IPS DF 6.9 (cell line): Measurements from ENCODE around the gene PIP5K1B.

Experiments used
- DNase-seq: peaks from one replicate; pipeline ENCODE4 v3.0.0-alpha.2; 2013; ENCODE audit warnings: low read depth, low spot score
- H3K27ac ChIP-seq: one replicate; pipeline ENCODE4 v1.5.1; 2013; ENCODE audit warnings: low read length, control low read depth
- H3K27me3 ChIP-seq: 2 replicates; pipeline ENCODE4 v1.6.1; 2013; ENCODE audit warnings: mild to moderate bottlenecking, low read length; ENCODE audit not compliant: control insufficient read depth, insufficient read depth
- H3K36me3 ChIP-seq: 2 replicates; pipeline ENCODE4 v1.6.1; 2013; ENCODE audit warnings: low read length; ENCODE audit not compliant: control insufficient read depth, insufficient read depth
- H3K4me1 ChIP-seq: 2 replicates; pipeline ENCODE4 v1.6.1; 2013; ENCODE audit warnings: low read length; ENCODE audit not compliant: control insufficient read depth, insufficient read depth
- H3K4me3 ChIP-seq: 2 replicates; pipeline ENCODE4 v1.5.1; 2013; ENCODE audit warnings: mild to moderate bottlenecking, low read length
- H3K9me3 ChIP-seq: 2 replicates; pipeline ENCODE4 v1.6.1; 2013; ENCODE audit warnings: low read length, inconsistent platforms; ENCODE audit not compliant: control insufficient read depth, insufficient read depth
- whole genome bisulfite sequencing: extraction: QIAGEN DNeasy Blood & Tissue Kit; methylation state at CpG from one replicate; pipeline ENCODE4 v1.1.7; 2013; ENCODE audit warnings: mixed read lengths, missing lambda C conversion rate; ENCODE audit not compliant: insufficient read length, insufficient coverage; 5-methylcytosine and 5-hydroxymethylcytosine counted together

The PIP5K1B gene

DNA sequence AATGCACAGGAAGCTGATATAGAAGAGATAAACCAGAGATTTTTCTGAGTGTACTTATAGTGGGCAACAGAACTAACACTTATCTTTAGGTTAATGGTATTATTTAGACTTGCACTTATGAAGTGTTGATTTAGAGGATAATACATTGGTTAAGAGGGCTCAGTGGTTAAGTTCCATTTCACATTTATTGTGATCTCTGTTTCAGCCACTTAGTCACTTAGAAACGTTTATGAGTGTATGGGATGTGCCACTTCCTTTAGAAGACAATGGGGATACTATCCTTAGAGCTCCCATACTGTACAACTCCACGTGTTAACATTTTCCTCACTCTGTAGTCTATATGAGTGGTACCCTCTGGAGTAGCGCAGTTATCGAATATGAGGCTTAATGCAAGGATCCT is 57.5 kb downstream of the PIP5K1B start:
- no peak for DNase-seq
- Histone ChIP-seq H3K9me3 (no peaks in the 10 kb centered on the region), H3K4me1 (no peaks in the 10 kb centered on the region), H3K36me3 (no peaks in the 10 kb centered on the region), H3K27me3 (no peaks in the 10 kb centered on the region), H3K27ac (no peak overlapping the region), H3K4me3 (no peak overlapping the region)
- WGBS, result no CpG with 5 or more reads among the region's 4 CpGs

DNA sequence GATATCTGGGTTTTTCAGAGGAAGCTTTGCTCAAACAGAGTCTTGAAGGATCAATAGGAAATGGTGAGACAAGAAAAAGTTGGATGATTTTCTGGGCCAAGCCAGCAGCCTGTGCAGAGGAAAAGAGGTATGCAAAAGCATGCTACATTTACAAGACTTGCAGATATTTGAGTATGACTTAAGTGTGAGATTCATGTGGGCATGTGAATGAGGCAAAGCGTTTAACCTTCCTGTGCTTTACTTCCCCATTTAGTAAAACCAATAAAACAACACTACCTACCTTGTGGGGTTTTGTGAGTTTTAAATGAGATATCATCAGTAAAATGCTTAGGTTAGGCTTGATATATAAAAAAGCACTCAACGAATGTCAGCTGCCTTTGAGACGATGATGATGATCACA is 58.1 kb downstream of the PIP5K1B start:
- WGBS, result no CpG with 5 or more reads among the region's 3 CpGs
- Histone ChIP-seq H3K4me3 (no peak overlapping the region), H3K27ac (no peak overlapping the region), H3K36me3 (no peaks in the 10 kb centered on the region), H3K27me3 (no peaks in the 10 kb centered on the region), H3K4me1 (no peaks in the 10 kb centered on the region), H3K9me3 (no peaks in the 10 kb centered on the region)
- no peak for DNase-seq

DNA sequence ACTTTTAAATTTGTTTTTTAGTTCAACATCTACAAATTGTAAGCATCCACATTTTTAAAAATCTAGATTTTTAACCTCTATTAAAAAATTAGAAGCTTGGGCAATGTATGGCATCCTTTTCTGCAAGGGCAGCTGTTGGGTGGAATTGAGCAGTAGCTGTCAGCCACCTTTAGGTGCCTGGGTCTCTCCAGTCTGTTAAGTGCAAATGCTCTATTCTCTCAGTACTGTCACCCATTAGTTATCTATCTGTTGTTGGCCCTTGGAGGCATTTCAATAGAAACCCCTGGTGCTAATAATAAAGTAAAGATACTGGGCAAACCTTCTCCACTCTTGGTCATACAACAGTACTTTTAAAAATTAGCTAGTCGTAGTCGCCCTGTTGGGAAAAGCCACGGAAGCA is 63.6 kb downstream of the PIP5K1B start:
- H3K9me3 ChIP-seq, result no peaks in the 10 kb centered on the region
- no CpG with 5 or more reads among the region's 3 CpGs for WGBS
- no peaks in the 10 kb centered on the region for H3K27me3 ChIP-seq

DNA sequence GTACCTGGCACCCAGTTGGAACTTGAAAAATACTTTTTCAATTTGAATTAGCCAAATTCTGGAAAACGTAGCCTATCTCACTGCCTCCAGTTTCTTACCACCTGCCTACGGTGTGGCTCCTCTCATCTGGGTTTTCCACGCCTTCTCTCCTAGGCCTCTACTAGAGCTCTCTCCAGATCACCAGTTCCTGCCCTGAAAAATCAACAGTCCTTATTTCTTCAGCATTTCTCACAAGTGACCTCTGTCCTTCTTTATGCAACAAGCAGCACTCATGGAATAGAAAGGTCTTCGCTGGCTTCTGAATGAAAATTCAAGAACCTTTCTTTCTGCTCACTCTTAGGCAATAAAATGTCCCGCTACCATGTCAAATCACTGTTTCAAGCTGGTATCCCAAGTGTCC is 64.8 kb downstream of the PIP5K1B start:
- Histone ChIP-seq H3K4me3 (no peak overlapping the region), H3K27me3 (no peaks in the 10 kb centered on the region), H3K36me3 (no peaks in the 10 kb centered on the region), H3K27ac (no peak overlapping the region), H3K4me1 (no peaks in the 10 kb centered on the region), H3K9me3 (no peaks in the 10 kb centered on the region)
- no CpG with 5 or more reads among the region's 5 CpGs for WGBS
- DNase-seq, result no peak

More for the DNA sequence above, 63.6 kb downstream of the PIP5K1B start:
- no peak for DNase-seq
- Histone ChIP-seq H3K36me3 (no peaks in the 10 kb centered on the region), H3K4me3 (no peak overlapping the region), H3K27ac (no peak overlapping the region), H3K4me1 (no peaks in the 10 kb centered on the region)

DNA sequence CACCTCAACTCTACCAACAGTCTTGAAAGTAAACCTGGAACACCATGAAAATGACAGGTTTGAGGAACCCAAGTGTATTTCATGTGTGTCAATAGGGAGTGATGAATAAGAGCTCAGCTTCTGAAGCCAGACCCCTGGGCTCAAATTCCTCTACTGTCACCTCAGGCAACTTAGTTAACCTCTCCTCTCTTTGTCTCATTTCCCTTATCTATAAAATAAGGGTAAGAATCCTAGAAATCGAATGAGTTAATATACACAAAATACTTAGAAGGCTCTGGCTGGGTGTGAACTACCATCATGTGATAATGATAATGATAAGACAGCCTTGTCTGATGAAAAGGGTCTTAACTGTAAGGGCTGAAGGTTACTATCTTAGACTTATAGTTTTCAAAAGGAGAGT is 66.3 kb downstream of the PIP5K1B start:
- no peak for DNase-seq
- Histone ChIP-seq H3K9me3 (no peaks in the 10 kb centered on the region), H3K27ac (no peak overlapping the region), H3K27me3 (no peaks in the 10 kb centered on the region), H3K4me3 (no peak overlapping the region), H3K4me1 (no peaks in the 10 kb centered on the region), H3K36me3 (no peaks in the 10 kb centered on the region)
- WGBS, result no CpG with 5 or more reads among the region's 1 CpG

DNA sequence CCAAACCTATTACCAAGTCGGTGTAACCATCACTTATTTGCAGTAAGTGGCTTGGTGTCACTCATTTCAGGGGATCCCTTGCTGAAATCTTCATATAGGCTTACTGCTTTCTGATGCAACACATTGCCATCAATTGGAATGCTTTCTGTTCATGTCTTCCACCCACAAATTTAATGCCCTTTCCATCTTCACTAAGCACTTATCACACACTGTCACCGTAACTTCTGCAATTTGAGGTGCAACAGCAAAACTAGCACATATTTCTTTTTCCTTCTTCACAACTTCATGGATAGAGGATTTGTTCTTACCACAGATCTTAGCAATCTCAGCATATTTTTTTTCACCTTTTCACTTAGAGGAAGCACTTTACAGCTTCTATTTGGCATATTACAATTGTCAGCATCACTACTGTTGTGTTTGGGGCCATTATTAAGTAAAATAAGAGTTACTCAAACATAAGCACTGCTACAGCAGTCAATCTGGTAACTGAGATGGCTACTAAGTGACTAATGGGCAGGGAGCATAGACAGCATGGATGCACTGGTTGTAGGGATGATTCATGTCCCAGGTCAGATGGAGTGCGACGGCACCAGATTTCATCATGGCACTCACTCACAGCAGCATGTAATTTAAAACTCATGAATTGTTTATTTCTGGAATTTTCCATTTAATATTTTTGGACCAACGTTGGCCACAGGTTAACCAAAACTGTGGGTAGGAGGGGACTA is 70.1 kb downstream of the PIP5K1B start:
- WGBS, result no CpG with 5 or more reads among the region's 5 CpGs
- H3K9me3 ChIP-seq, result no peaks in the 10 kb centered on the region
- no peak overlapping the region for H3K4me3 ChIP-seq
- H3K27ac ChIP-seq, result no peak overlapping the region
- H3K27me3 ChIP-seq, result no peaks in the 10 kb centered on the region
- H3K36me3 ChIP-seq, result no peaks in the 10 kb centered on the region
- no peak for DNase-seq
- H3K4me1 ChIP-seq, result no peaks in the 10 kb centered on the region

DNA sequence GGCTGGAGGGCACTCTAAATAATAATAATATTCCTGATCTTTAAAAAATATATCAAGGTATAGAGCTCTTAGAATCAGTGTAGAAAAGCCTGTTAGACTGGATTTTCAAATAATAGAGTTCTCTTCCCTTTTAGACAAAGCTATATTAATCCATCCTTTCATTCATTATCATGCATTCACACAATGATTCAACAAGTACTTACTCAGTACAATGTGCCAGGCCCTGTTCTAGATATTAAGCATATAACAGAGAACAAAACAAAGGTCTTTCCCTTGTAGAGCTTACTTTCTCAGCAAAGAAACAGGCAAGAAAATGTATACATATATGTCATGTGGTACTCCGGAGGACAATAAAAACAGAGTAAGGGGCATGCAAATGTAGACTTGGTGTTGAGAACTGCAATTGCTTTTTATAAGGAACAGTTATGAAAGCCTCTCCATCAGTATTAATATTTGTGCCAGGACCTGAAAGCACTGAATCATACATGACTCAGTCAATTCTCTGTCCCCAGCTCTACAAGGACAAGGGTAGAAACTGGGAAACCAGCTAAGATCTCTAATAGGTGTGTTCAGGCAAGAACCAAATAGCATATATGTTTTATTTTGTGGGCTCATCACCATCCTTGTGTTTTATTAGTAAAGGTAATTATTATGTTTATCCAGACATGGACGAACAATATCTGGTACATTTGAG is 72.2 kb downstream of the PIP5K1B start:
- no peak for DNase-seq
- H3K4me1 ChIP-seq, result no peaks in the 10 kb centered on the region
- no peaks in the 10 kb centered on the region for H3K9me3 ChIP-seq
- H3K27ac ChIP-seq, result no peak overlapping the region
- no peak overlapping the region for H3K4me3 ChIP-seq
- no CpG with 5 or more reads among the region's 2 CpGs for whole genome bisulfite sequencing
- H3K27me3 ChIP-seq, result no peaks in the 10 kb centered on the region
- H3K36me3 ChIP-seq, result no peaks in the 10 kb centered on the region

DNA sequence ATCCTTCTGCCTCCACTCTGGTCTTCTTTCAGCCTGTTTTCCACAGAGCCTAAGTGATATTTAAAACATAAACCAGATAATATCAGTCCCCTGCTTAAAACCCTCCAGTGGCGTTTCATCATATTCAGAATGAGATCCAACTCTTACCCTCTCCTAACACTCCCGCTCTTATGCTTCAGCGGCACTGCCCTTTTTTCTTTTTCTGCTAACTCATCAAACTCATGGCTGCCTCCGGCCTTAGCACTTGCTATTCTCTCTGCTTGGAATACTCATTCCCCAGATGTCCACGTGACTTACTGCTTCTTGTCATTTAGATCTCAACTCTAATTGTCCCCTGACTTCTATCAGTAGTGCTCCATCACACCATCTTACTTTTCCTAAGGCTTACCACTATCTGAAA is 73.6 kb downstream of the PIP5K1B start:
- no CpG with 5 or more reads among the region's 5 CpGs for WGBS
- DNase-seq, result no peak
- Histone ChIP-seq H3K27me3 (no peaks in the 10 kb centered on the region; the same call in 1 of the 2 replicates), H3K36me3 (no peaks in the 10 kb centered on the region), H3K4me1 (no peaks in the 10 kb centered on the region), H3K27ac (no peak overlapping the region), H3K9me3 (no peaks in the 10 kb centered on the region), H3K4me3 (no peak overlapping the region)

DNA sequence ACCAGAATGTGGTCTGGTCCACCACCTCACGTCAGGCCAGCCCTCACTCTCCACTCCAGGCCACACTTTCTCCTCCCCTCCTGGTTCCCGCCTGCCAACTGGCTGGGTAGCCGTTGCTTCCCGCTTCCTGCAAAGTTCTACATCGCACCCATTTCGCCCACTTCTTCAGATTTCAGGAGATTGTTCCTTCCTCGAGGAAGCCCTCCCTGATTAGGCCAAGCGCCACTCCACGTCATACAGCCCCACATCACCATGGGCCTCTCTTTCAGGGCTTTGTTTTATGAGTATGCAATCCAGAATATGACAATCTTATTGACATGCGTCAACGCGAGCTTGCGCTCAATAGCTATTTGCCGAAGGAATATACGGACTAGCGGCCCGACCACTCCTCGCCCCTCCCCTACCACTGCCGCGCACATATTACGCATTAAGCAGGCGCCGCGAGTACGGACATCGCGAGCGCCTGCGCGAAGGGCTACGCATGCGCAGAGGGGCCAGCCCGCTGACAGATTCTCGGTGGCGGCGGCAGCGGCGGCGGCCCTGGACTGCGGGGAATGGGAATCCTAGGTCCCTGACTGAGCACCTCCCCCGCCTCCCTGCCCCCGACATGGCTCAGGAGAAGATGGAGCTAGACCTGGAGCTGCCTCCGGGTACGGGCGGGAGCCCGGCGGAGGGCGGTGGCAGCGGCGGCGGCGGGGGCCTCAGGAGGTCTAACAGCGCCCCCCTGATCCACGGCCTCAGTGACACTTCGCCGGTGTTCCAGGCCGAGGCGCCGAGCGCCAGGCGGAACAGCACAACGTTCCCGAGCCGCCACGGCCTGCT is 74.7 kb downstream of the PIP5K1B start:
- no CpG with 5 or more reads among the region's 65 CpGs for WGBS
- no peaks in the 10 kb centered on the region for H3K36me3 ChIP-seq
- no peaks in the 10 kb centered on the region for H3K4me1 ChIP-seq
- no peaks in the 10 kb centered on the region for H3K9me3 ChIP-seq
- H3K4me3 ChIP-seq, result peak overlapping the region; percentile 59
- H3K27me3 ChIP-seq, result no peaks in the 10 kb centered on the region; the same call in 1 of the 2 replicates
- peak; percentile 60 for DNase-seq
- no peak overlapping the region for H3K27ac ChIP-seq

DNA sequence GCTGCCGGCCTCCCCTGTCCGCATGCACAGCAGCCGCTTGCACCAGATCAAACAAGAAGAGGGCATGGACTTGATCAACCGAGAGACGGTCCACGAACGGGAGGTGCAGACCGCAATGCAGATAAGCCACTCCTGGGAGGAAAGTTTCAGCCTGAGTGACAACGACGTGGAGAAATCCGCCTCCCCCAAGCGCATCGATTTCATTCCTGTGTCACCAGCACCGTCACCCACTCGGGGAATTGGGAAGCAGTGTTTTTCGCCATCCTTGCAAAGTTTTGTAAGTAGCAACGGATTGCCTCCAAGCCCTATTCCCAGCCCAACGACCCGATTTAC is 75.3 kb downstream of the PIP5K1B start:
- Histone ChIP-seq H3K36me3 (no peaks in the 10 kb centered on the region), H3K27me3 (no peaks in the 10 kb centered on the region; the same call in 1 of the 2 replicates), H3K4me3 (peak overlapping the region; percentile 59), H3K27ac (no peak overlapping the region), H3K9me3 (no peaks in the 10 kb centered on the region), H3K4me1 (no peaks in the 10 kb centered on the region)
- WGBS, result no CpG with 5 or more reads among the region's 19 CpGs
- DNase-seq, result no peak
